Caki2 (cell line): ENCODE measurements around the gene TSPAN6. TPM values are rescaled to one million over a fixed set of nuclear protein-coding genes. Genes with fewer than 3 reads are reported as not detected.
A peak's percentile ranks its signal among the peaks of the same experiment; 100 is the strongest.

Experiments used
- DNase-seq: peaks from one replicate; pipeline ENCODE4 v3.0.0-alpha.2; 2015; ENCODE audit warnings: low read depth
- in situ Hi-C: cut with HindIII; loops from 2 replicates; pipeline ENCODE4 v1.10.0; 2016; ENCODE audit warnings: low sequenced_read_pairs, low pct_unique_long_range_greater_than_20kb, mixed read lengths
- total RNA-seq: library from RNA; depleted of rRNA; stranded (reverse); fragments of >200 nt; shearing (Covaris generic); gene quantifications from 2 replicates; pipeline ENCODE4 v1.2.3, GENCODE V29; 2014; ENCODE audit warnings: low replicate concordance; rRNA removed

TSPAN6 gene, protein sequence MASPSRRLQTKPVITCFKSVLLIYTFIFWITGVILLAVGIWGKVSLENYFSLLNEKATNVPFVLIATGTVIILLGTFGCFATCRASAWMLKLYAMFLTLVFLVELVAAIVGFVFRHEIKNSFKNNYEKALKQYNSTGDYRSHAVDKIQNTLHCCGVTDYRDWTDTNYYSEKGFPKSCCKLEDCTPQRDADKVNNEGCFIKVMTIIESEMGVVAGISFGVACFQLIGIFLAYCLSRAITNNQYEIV
- 16.9 and 39.9 TPM in 2 replicates for total RNA-seq

DNA sequence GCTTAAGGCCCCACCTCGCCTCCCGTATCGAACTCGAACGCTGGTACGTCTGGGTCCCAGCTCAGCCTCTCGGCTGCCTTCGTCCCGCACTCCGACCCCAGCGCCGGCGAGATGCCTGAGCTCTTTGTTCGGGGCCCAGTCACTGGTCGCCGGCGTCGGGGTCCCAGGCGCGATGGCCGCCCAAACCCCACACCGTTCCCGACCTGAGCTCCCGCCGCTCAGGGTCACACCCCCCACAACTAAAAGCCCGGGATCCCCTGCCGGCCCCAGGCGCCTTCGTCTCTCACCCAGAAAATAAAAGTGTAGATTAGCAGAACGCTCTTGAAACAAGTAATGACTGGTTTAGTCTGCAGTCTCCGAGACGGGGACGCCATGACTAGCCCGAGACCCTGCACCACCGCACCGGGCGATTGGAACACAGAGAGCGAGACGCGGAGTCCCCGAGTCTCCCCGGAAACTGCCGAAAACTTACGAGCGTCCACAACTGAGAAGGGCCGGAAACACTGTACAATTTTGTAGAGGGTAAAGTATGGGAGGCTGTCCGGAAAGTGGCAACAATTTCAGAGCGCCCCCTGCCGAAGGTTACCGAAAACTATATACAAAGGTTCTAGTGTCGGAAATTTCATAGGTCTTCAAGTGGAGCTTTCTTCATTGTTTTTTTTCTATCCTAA is at the start of gene TSPAN6:
Gene TSPAN6 (minus strand): TSS at position 486 of the 671 bp plus-strand sequence. CDS start 112 bp downstream, at position 374.
- in situ Hi-C loops: no loop called here
- peak; percentile 82 for DNase-seq

DNA sequence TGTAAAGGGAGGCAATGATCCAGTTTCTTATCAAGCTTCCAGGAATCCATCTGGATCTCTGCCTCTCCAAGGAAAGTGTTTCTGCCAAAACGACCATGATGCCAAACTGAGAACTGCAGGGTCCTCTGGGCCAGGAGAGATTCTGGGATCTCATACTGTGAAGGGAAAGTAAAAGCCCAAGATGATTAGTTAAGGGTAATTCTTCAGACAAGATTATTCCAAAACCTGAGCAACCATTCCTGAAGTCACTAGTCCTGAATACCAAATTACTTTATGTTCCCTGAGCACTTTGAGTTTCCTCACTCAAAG is 49.3 kb upstream of the TSPAN6 start:
- no peak for DNase-seq
- in situ Hi-C loops: no loop called here

- peak; percentile 49 for DNase-seq
- in situ Hi-C loops: no loop called here
These were observed 48.8 kb upstream of the TSPAN6 start for GRCh38 chrX:100685284-100685996.

GRCh38 chrX:100682939-100683338 is 46.3 kb upstream of the TSPAN6 start:
- no peak for DNase-seq
- in situ Hi-C loops: no loop called here

DNA sequence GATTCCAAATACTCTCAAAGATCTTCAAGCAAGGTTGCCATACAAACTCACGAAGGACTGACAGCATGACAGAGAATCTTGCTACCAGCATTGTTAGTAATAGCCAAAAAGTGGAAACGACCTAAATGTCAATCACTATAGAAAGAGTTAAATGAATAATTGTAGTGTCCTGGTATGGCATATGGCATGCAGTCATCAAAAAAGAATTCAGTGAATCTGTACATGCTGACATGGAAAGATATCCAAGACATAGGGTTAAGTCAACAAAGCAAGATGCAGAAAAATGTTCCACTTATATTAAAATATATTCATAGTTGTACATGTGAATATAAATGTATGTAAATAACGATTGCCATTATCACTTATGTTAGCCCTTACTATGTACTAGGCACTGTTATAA is 45.0 kb upstream of the TSPAN6 start:
- in situ Hi-C loops: no loop called here
- no peak for DNase-seq

DNA sequence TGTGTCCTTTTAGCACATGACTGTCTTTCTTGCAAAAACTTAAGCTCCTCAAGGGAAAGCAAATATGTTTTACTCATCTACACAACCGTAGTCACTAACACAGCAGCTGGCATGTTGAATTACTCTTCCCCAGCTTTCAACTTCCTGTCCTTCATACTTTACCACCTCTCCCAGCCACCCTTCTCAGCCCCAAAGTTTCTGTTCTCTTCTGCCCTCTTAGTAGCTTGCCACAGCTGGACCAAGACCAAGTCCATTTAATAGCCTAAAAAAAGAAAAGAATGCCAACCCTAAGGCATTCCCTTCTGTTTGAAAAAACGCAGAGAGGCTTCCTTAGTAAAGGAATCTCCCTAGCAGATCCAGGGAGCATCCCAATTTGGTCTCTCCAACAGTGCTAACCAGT is 44.1 kb upstream of the TSPAN6 start:
- DNase-seq: no peak
- in situ Hi-C loops: no loop called here

- in situ Hi-C loops: no loop called here
- no peak for DNase-seq
These were observed 41.1 kb upstream of the TSPAN6 start for GRCh38 chrX:100677611-100678181.

- DNase-seq: no peak
- in situ Hi-C loops: no loop called here
These were observed 38.1 kb upstream of the TSPAN6 start for GRCh38 chrX:100674705-100675104.

- no peak for DNase-seq
- in situ Hi-C loops: no loop called here
These were observed 36.9 kb upstream of the TSPAN6 start for GRCh38 chrX:100673397-100673953.

DNA sequence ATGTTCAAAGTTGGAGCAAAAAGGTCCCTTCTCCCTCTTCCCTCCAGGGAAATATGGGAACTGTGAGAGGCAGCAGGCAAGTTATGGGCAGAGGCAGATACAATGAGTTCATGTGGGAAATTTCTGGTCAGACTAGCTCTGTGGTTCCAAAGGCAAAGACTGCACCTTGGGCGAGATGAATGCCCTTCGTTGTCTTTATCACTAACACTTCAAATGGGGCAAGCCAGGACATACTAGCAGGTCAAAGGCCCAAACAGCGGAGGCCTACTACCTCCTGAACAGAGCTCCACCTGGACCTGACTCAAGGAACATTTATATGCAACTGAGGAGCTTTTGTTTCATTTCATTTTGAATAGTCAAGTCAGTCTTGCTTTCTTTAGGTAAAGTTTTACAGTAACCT is 36.4 kb upstream of the TSPAN6 start:
- in situ Hi-C loops: no loop called here
- DNase-seq: no peak

GRCh38 chrX:100663642-100664041 is 27.0 kb upstream of the TSPAN6 start:
- in situ Hi-C loops: no loop called here
- no peak for DNase-seq

DNA sequence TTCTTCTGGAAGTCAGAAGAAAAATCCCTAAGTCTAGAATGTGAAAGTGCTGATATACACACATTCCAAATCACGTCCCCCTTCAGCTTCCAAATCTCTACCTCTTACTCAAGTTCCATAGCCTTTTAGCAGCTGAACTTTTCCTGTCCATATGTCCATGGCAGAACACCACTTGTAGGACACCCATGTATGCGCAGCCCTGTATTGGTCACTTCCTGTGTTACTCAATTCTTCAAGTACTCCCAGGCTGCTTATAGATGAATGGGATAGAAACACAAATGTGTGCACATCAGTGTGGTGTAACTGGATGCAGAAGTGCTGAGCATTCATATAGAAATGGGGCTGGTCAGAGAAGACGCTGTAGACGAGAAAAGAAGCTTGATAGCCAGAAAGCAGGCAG is 26.2 kb upstream of the TSPAN6 start:
- no peak for DNase-seq
- in situ Hi-C loops: no loop called here

DNA sequence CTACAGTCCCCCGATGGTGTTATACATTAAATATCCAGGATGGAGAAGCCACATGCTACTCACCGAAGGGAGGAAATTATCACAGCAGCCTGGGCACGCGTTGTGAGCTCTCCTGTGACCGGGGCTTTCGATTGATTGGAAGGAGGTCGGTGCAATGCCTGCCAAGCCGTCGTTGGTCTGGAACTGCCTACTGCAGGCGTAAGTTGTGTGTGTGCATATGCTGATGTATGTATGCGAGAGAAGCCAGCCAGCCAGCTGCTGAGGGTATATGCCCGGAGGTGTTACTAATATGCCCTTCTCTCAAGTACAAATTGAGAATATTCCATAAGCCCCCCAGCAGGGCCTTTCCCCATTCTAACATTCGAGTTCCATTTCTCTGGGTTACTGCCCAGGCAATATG is 25.6 kb upstream of the TSPAN6 start:
- DNase-seq: no peak
- in situ Hi-C loops: no loop called here

DNA sequence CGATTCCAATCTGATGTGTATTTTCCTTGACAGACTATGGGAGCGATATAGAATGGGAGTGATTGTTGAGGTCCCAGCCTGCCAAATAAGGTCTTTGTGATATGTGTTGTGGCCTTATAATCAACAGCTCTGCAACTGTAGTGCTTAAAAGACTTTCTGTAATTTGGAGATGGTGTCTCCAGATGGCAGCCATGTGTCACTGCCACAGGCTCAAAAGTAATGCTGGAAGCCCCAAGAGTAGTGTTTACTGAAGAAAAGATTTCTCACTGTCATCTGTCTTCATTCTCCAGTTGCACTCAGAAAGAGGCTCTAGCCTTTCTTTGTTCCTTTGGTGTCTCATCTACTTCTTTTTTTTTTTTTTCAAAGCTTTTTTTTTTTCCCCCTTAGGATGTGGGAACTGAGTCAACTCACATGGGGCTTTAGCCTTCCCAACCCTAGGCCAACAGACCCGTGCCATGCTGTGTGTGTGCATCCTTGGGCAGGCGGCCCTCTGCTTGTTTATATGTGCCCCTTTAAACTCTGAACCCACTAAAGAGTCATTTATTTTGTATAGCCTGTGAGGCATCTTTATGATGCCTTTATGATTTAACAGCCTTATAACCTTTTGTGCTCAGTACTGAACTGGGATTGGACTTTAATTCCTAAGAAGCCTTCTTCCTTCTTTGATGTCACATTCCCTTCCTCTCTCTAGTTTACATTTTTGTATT is 23.0 kb upstream of the TSPAN6 start:
- in situ Hi-C loops: no loop called here
- no peak for DNase-seq

DNA sequence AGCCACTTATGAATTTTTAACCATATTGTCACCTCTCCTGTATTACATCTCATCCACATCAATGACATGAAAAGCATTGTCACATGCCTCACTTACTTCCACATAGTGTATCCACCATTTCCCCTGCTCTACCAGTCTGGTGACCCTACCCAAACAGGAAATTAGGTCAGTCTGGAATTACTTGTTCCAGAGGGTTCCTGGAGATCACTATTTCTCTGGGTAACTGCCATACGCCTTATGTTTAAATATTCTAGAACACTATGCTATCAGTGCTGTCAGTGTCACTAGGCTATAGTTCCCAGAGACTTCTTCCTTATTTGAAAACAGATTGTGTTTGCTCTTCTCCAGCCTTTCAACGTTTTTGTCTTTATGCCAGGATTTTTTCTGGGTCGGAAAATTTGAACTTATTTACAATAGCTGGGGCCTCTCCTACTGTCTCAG is 22.4 kb upstream of the TSPAN6 start:
- in situ Hi-C loops: no loop called here
- DNase-seq: no peak

DNA sequence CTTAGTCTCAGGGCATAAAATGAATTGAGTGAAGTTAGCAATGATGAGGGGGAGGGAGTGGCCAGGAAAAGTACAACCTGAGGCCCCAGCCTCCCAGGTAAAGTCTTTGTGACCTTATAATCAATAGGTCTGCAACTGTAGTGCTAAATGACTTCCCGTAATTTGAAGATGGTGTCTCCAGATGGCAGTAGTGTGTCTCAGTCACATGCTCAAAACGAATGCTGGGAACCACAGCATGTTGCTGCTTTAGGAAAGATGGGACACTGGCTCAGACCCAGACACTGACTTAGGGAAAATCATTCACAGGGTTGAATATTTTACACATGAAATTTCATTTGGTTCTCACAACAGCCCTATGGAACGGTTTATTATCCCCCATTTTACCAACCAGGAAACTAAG is 17.7 kb upstream of the TSPAN6 start:
- DNase-seq: no peak

DNA sequence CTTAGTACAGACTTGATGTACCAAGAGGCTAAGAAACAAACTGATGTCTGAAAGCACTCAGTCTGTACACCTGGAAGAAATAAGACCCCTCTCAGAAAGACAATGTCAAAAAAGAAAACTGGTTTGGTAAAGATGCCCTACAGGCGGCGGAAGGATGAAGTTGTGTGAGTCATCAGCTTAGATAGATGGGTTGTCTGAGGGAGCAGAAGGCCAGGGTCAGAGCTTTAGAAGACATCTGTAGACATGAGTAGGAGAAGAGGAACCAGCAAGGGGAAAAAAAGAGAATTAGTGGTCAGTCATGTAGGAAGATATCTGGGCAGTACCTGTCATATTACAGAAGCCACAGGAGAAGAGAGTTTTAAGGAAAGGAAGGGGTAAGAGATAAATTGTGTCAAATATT is 15.7 kb upstream of the TSPAN6 start:
- DNase-seq: no peak
- in situ Hi-C loops: no loop called here

More for the DNA sequence above, 17.7 kb upstream of the TSPAN6 start:
- in situ Hi-C loops: no loop called here

DNA sequence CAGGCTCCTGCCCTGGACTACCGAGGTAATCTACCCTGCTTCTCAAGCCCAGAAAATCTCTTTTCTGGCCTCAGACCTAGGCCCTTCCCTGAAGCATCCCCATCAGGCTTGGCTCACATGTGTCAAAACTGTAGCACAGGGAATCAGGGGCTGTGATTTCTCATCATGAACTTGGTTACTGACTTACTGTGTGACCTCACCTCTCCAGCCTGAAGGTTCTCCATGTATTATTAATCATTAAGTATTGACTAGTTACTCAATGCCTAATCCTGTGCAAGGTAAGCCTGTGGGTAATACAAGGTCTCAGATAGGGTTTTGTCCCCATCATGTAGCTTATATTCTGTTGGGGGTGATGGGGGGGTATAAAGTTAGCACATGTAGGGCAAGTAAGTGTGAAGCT is 14.2 kb upstream of the TSPAN6 start:
- no peak for DNase-seq
- in situ Hi-C loops: no loop called here
